H7 (cell line): ENCODE results near the gene MYO3A. TPM values are rescaled to one million over a fixed set of nuclear protein-coding genes. Genes with fewer than 3 reads are reported as not detected.
A peak's percentile ranks its signal among the peaks of the same experiment; 100 is the strongest.

Source experiments
- DNase-seq: peaks from one replicate; pipeline ENCODE4 v3.0.0; 2012
- H3K27me3 ChIP-seq: 2 replicates; pipeline ENCODE4 v1.6.0; 2011; ENCODE audit warnings: mild to moderate bottlenecking, low read length; ENCODE audit not compliant: control insufficient read depth, insufficient read depth
- H3K36me3 ChIP-seq: replicated peaks from 2 replicates; pipeline ENCODE4 v1.5.1; 2011; ENCODE audit warnings: low read length; ENCODE audit not compliant: control insufficient read depth, insufficient read depth
- H3K4me3 ChIP-seq: 2 replicates; pipeline ENCODE4 v1.5.1; 2011; ENCODE audit warnings: low read depth, mild to moderate bottlenecking, control low read depth, low read length, moderate library complexity; ENCODE audit not compliant: insufficient read depth
- total RNA-seq: library from RNA; depleted of rRNA; stranded (reverse); fragments of >200 nt; shearing (Covaris generic); gene quantifications from 2 replicates; pipeline ENCODE4 v1.2.3, GENCODE V29; 2014

Gene MYO3A
- total RNA-seq, 1 experiment from 2014 or later: 4.9 TPM

- Histone ChIP-seq H3K36me3 (no peaks in the 10 kb centered on the region), H3K27me3 (peaks cover 60% of the 10 kb centered on the region), H3K4me3 (no peak overlapping the region)
- DNase-seq: no peak
Observed at GRCh38 chr10:26219676-26220075, 285.6 kb downstream of the MYO3A start.

- Histone ChIP-seq H3K36me3 (no peaks in the 10 kb centered on the region), H3K27me3 (peaks cover 47% of the 10 kb centered on the region), H3K4me3 (no peak overlapping the region)
- no peak for DNase-seq
Observed at GRCh38 chr10:26220901-26221300, 286.9 kb downstream of the MYO3A start.

- H3K36me3 ChIP-seq: no peaks in the 10 kb centered on the region
- no peak overlapping the region for H3K4me3 ChIP-seq
- peaks cover 41% of the 10 kb centered on the region for H3K27me3 ChIP-seq
- peak; percentile 52 for DNase-seq
Observed at GRCh38 chr10:26221541-26221940, 287.5 kb downstream of the MYO3A start.

GRCh38 chr10:26222563-26222962 is 288.5 kb downstream of the MYO3A start:
- Histone ChIP-seq H3K27me3 (peaks cover 31% of the 10 kb centered on the region), H3K4me3 (no peak overlapping the region), H3K36me3 (no peaks in the 10 kb centered on the region)
- no peak for DNase-seq

- no peaks in the 10 kb centered on the region for H3K36me3 ChIP-seq
- no peak overlapping the region for H3K4me3 ChIP-seq
- H3K27me3 ChIP-seq: peaks cover 6% of the 10 kb centered on the region; the same call in 1 of the 2 replicates
- DNase-seq: no peak
Observed at GRCh38 chr10:26225322-26225721, 291.3 kb downstream of the MYO3A start.

- Histone ChIP-seq H3K27me3 (no peaks in the 10 kb centered on the region), H3K36me3 (no peaks in the 10 kb centered on the region), H3K4me3 (no peak overlapping the region)
- DNase-seq: no peak
Observed at GRCh38 chr10:26227786-26228185, 293.8 kb downstream of the MYO3A start.

GRCh38 chr10:26232174-26232573 is 298.1 kb downstream of the MYO3A start:
- no peak for DNase-seq
- Histone ChIP-seq H3K4me3 (no peak overlapping the region), H3K27me3 (no peaks in the 10 kb centered on the region), H3K36me3 (no peaks in the 10 kb centered on the region)

- DNase-seq: no peak
- H3K27me3 ChIP-seq: no peaks in the 10 kb centered on the region; the same call in 1 of the 2 replicates
- H3K36me3 ChIP-seq: no peaks in the 10 kb centered on the region
- H3K4me3 ChIP-seq: no peak overlapping the region
Observed at GRCh38 chr10:26235761-26236160, 301.7 kb downstream of the MYO3A start.

- DNase-seq: no peak
- H3K27me3 ChIP-seq: no peaks in the 10 kb centered on the region; the same call in 1 of the 2 replicates
- no peak overlapping the region for H3K4me3 ChIP-seq
- no peaks in the 10 kb centered on the region for H3K36me3 ChIP-seq
Observed at GRCh38 chr10:26238378-26238777, 304.3 kb downstream of the MYO3A start.

GRCh38 chr10:26242706-26243350 is 308.8 kb downstream of the MYO3A start:
- Histone ChIP-seq H3K27me3 (no peaks in the 10 kb centered on the region; the same call in 1 of the 2 replicates), H3K36me3 (no peaks in the 10 kb centered on the region), H3K4me3 (no peak overlapping the region)
- DNase-seq: no peak

GRCh38 chr10:26243351-26243720 is 309.3 kb downstream of the MYO3A start:
- no peak overlapping the region for H3K4me3 ChIP-seq
- H3K27me3 ChIP-seq: no peaks in the 10 kb centered on the region; the same call in 1 of the 2 replicates
- no peak for DNase-seq
- H3K36me3 ChIP-seq: no peaks in the 10 kb centered on the region

GRCh38 chr10:26249681-26250080 is 315.7 kb downstream of the MYO3A start:
- DNase-seq: no peak
- H3K4me3 ChIP-seq: no peak overlapping the region
- no peaks in the 10 kb centered on the region for H3K27me3 ChIP-seq
- H3K36me3 ChIP-seq: no peaks in the 10 kb centered on the region

GRCh38 chr10:26251925-26252324 is 317.9 kb downstream of the MYO3A start:
- Histone ChIP-seq H3K27me3 (no peaks in the 10 kb centered on the region), H3K36me3 (no peaks in the 10 kb centered on the region), H3K4me3 (no peak overlapping the region)
- no peak for DNase-seq

GRCh38 chr10:26254616-26255015 is 320.6 kb downstream of the MYO3A start:
- Histone ChIP-seq H3K27me3 (no peaks in the 10 kb centered on the region), H3K36me3 (no peaks in the 10 kb centered on the region), H3K4me3 (no peak overlapping the region)
- DNase-seq: no peak

GRCh38 chr10:26259341-26259740 is 325.3 kb downstream of the MYO3A start:
- no peaks in the 10 kb centered on the region for H3K27me3 ChIP-seq

More at GRCh38 chr10:26259341-26259740, 325.3 kb downstream of the MYO3A start:
- DNase-seq: no peak
- H3K4me3 ChIP-seq: no peak overlapping the region
- H3K36me3 ChIP-seq: no peaks in the 10 kb centered on the region
